ENCODE data around the gene INPP5F.

DNA sequence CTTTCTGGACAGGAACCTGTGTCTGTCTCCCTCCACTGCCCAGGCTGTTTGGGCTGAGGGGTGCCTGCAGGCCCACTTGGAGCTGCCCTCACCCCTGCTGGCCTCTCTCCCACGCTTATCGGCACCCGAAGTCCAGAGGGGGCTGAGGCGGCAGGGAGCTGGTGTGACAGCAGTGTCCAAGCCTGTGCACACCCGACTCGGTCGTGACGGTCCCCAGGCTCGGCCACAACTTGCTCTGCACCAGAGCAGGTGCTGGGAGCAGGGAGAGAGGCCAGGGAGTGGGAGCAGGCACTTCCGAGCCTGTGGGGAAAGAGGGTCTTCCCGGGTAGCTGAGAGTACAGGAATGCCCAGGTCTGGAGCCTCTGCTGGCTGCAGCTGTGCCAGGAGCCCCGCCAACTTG lies 23.0 kb downstream of the INPP5F start:
- TF ChIP-seq CTCF (IDR thresholded peaks at IDR 0.05 in 8 of 11, conservative IDR thresholded peaks at IDR 0.05 in 3 of 11) (no peak), POLR2AphosphoS5 (IDR thresholded peaks at IDR 0.05) (no peak)

Data from spleen (tissue), 7 donors.